HG03575 (cell line): ENCODE results near the gene FRMD3.

Experiments used
- ATAC-seq: cut with Tn5 transposase; IDR thresholded peaks from one replicate; pipeline ENCODE4 v1.9.1; 2021; ENCODE audit not compliant: unreplicated experiment, insufficient number of reproducible peaks, low FRiP score; ENCODE audit errors: extremely low read depth

FRMD3 gene

GRCh38 chr9:83538172-83538889, at the start of gene FRMD3:
Gene FRMD3, minus strand, starts transcription at chr9:83538401. Its CDS starts 170 bp downstream, at chr9:83538231.
- ATAC-seq, result no peak

- no peak for ATAC-seq
Observed at GRCh38 chr9:83584995-83585394, 46.8 kb upstream of the FRMD3 start.

DNA sequence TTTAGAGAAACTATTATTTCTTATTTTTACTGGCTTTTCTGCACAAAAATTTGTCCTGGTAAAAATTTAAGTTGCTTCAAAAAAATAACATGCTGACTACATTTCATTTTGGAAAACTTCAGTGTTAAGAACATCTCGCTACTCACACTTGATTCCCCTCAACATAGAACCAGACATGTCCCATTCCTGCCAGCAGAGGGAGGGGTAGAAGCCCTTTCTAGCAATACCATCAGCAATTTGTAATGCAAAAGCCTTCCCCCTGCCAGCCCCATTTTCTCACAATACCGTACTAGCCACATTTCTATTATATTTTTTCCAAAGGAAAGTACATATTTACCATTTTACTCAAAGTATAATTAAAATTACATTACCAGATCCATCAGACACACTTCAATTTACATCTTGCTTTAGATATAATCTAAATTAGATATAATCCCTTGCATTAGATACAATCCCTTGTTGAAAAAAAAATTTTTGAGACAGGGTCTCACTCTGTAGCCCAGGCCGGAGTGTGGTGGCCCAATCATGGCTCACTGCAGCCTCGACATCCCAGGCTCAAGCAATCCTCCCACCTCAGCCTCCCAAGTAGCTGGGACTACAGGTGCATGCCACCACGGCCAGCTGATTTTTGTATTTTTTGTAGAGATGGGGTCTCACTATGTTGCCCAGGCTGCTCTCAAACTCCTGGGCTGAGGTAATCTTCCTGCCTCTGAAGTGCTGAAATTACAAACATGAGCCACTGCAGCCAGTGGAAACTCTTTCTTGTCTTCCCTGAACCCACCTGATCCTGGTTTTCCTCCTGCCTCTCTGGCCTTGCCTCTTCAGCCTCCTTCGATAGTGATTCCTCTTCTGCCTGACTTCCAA, 45.2 kb upstream of the FRMD3 start:
- ATAC-seq, result no peak

DNA sequence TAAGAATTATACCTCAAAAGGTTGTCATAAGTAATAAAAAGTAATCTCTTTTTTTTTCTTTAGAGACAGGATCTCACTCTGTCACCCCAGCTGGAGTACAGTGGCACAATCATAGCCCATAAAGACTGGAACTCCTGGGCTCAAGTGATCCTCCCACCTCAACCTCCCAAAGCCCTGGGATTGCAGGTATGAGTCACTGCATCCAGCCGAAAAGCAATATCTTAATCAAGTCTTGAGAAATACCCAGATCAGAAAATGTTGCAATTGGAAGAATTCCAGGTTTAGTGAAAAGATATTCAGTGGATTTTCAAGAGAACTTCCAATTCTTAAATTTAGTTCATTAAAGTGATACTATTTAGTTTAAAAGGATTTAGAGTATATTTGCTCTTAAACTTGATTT, 43.8 kb upstream of the FRMD3 start:
- ATAC-seq, result no peak

GRCh38 chr9:83574482-83574881, 36.3 kb upstream of the FRMD3 start:
- ATAC-seq, result no peak

GRCh38 chr9:83572524-83572923, 34.3 kb upstream of the FRMD3 start:
- ATAC-seq, result no peak

- no peak for ATAC-seq
Observed at GRCh38 chr9:83570359-83570758, 32.2 kb upstream of the FRMD3 start.

GRCh38 chr9:83569326-83569725, 31.1 kb upstream of the FRMD3 start:
- no peak for ATAC-seq

DNA sequence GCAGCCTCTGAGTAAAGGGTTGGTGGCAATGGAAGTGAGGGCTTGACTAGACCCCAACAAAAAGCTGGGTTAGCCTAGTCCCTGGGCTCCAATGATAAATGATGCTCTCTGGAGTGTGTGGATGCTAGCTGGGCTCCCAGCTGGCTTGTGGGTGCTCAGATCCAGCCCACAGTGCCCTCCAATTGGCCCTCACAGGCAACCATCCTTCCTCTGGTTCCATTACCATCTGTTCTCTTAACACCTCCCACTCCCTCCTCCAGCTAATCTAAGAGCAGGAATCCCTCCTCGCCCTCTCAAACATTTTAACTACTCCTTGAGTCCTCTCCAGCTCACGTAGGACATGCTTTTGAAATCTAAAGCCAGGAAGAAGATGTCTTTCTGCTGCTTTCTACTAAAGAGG, 25.2 kb upstream of the FRMD3 start:
- ATAC-seq, result no peak

GRCh38 chr9:83560169-83560826, 22.1 kb upstream of the FRMD3 start:
- ATAC-seq, result no peak

GRCh38 chr9:83557771-83558170, 19.6 kb upstream of the FRMD3 start:
- ATAC-seq, result no peak

GRCh38 chr9:83557317-83557716, 19.1 kb upstream of the FRMD3 start:
- ATAC-seq, result no peak

DNA sequence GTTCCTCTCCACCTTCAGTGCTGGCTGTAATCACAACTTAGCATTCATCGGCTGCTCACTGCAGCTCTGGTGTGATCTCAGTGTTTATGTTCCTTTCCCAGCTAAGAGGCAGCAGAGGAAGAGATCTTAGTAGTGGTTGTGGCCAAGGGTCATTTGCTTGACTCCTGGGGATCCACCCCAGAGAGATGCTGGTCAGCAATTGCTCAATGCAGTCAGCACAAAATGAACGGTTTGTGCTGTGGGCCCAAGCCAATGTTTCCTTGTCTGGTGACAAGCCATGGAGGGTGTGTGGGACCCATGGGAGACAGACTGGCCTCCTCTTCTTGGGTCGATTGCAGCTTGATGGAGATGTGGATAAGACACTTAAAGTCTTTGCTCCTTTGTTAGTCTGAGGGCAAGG, 16.1 kb upstream of the FRMD3 start:
- ATAC-seq, result no peak

GRCh38 chr9:83544002-83544698, 5.9 kb upstream of the FRMD3 start:
- peak; percentile 65 for ATAC-seq

- ATAC-seq, result no peak
Observed at GRCh38 chr9:83538890-83539238, 663 bp upstream of the FRMD3 start.

- ATAC-seq, result no peak
Observed at GRCh38 chr9:83537331-83538171, 650 bp downstream of the FRMD3 start.

DNA sequence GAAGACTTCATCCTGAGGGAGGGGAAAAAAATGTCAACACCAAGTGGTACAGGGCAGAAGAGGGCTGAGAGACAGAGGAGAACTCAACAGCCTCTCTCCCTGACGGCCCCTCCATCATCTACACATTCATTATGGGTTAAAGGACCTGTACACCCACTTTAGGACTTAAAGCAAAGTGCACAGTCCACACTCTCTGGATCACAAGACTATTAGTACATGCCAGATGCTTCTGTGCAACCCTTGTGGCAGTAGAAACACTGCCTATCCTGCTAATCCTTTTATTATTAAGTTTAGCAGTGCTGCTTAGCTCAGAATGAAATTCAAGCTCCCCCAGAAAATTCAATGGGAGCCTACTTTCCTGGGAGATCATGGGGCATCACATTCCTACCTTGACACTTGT, 1.9 kb downstream of the FRMD3 start:
- no peak for ATAC-seq

DNA sequence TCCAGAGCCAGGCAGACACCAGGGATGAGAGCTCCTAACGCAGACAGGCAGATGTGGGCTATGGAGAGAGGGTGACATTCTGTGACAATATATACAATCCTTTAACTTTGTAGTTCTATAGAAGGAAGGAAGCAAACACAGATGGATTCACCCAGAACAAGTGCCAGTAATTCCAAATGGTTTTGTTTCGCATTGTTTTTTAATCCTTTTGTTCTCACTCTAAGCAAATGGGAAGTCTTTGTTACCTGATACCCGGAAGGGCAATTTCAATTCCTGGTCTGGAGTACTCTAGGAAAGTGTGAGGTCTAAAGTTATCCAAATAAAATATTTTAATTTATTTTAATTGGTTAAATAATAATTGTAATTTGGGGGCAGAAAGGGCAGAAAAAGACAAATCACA, 2.5 kb downstream of the FRMD3 start:
- ATAC-seq, result no peak

DNA sequence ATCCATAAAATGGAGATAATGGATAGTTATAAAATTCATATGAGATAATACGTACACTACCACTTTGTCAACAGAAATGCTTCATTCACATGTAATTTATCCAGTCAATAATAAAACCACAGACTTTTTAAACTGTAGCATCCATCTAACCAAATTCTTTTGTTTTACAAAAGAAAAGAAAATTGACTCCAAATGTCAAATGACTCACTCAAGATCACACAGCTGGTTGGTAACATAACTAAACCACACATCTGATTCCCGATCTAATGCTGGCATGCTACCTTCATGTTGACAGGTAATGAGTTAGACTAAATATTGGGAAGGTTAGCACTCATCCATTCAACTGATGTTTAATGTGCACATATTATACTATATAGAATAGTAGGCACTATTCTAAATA, 4.9 kb downstream of the FRMD3 start:
- no peak for ATAC-seq
